HL-60 (cell line): ENCODE data around the gene RXRG.

Experiments used
- DNase-seq, 2 experiments: peaks; one replicate each; pipeline ENCODE4 v3.0.0-alpha.2; 2010 to 2020; ENCODE audit warnings: low read depth in 1 of 2, low spot score in 1 of 2
- H3K27ac ChIP-seq: fragments of 250-450 bp; sonication (Bioruptor Pico); replicated peaks from 2 replicates; pipeline ENCODE4 v1.5.1; 2020; ENCODE audit warnings: mild to moderate bottlenecking, moderate library complexity
- H3K27me3 ChIP-seq: fragments of 250-450 bp; sonication (Bioruptor Pico); 2 replicates; pipeline ENCODE4 v1.5.1; 2021; ENCODE audit warnings: mild to moderate bottlenecking, moderate library complexity; ENCODE audit not compliant: insufficient read depth, poor library complexity, severe bottlenecking
- H3K4me3 ChIP-seq: replicated peaks from 2 replicates; pipeline ENCODE4 v1.5.1; 2011; ENCODE audit warnings: mild to moderate bottlenecking, control low read depth, low read length; ENCODE audit not compliant: insufficient read depth
- GABPA ChIP-seq: IDR thresholded peaks from 2 replicates; pipeline ENCODE4 v1.6.1; 2012; ENCODE audit warnings: low read depth
- POLR2AphosphoS5 ChIP-seq: IDR thresholded peaks from 2 replicates; pipeline ENCODE4 v1.6.1; 2012; ENCODE audit warnings: low read depth
- REST ChIP-seq: IDR thresholded peaks from 2 replicates; pipeline ENCODE4 v1.6.1; 2012; ENCODE audit warnings: low read depth; ENCODE audit not compliant: insufficient replicate concordance
- SPI1 ChIP-seq: IDR thresholded peaks from 2 replicates; pipeline ENCODE4 v1.6.1; 2012; ENCODE audit warnings: low read depth, mild to moderate bottlenecking, borderline replicate concordance
- TF ChIP-seq, protein P1 (sequence below): IDR thresholded peaks from one replicate; pipeline ENCODE4 v1.5.1; 2011; ENCODE audit warnings: low read length, control low read depth, inconsistent platforms; ENCODE audit not compliant: insufficient read depth

RXRG gene

GRCh38 chr1:165403835-165404482, 41.0 kb downstream of the RXRG start:
- TF ChIP-seq GABPA (no peak), POLR2AphosphoS5 (no peak)
- TF ChIP-seq, protein P1, sequence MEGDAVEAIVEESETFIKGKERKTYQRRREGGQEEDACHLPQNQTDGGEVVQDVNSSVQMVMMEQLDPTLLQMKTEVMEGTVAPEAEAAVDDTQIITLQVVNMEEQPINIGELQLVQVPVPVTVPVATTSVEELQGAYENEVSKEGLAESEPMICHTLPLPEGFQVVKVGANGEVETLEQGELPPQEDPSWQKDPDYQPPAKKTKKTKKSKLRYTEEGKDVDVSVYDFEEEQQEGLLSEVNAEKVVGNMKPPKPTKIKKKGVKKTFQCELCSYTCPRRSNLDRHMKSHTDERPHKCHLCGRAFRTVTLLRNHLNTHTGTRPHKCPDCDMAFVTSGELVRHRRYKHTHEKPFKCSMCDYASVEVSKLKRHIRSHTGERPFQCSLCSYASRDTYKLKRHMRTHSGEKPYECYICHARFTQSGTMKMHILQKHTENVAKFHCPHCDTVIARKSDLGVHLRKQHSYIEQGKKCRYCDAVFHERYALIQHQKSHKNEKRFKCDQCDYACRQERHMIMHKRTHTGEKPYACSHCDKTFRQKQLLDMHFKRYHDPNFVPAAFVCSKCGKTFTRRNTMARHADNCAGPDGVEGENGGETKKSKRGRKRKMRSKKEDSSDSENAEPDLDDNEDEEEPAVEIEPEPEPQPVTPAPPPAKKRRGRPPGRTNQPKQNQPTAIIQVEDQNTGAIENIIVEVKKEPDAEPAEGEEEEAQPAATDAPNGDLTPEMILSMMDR = peak; percentile 68
- no peak overlapping the region for H3K27ac ChIP-seq
- peaks cover 24% of the 10 kb centered on the region for H3K27me3 ChIP-seq
- DNase-seq = peak; percentile 1 to 29
- no peak overlapping the region for H3K4me3 ChIP-seq

- no peak for DNase-seq
- H3K27ac ChIP-seq = no peak overlapping the region
- peaks cover 31% of the 10 kb centered on the region for H3K27me3 ChIP-seq
- no peak overlapping the region for H3K4me3 ChIP-seq
- TF ChIP-seq REST (no peak), SPI1 (no peak), GABPA (no peak), POLR2AphosphoS5 (no peak)
- TF ChIP-seq, protein P1 = no peak
Measured at GRCh38 chr1:165402517-165403111, 42.3 kb downstream of the RXRG start.

- TF ChIP-seq GABPA (no peak), SPI1 (no peak), REST (no peak), POLR2AphosphoS5 (no peak)
- TF ChIP-seq, protein P1 = no peak
- DNase-seq = no peak
Measured at GRCh38 chr1:165397944-165398343, 47.0 kb downstream of the RXRG start.

DNA sequence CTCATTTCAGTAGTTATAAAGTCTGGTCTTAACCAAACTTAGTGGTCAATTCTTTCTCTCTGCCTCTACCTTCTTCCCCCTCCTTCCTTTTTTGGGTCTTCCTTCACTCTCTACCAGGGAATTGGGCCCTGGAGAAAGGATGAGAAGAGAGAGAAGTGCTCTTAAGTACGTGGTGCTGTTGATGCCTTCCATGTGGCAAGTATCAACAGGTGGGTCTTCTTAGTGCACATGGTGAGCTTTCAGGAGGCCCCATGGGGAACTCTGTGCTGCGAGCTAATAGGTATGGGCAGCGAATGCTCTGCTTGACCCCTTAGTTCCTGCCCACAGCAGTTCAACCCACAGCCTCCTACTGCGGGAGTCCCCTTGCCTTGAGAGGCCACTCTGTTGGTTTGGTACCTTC, 49.0 kb downstream of the RXRG start:
- Histone ChIP-seq H3K27ac (no peak overlapping the region), H3K27me3 (peaks cover 49% of the 10 kb centered on the region), H3K4me3 (no peak overlapping the region)
- TF ChIP-seq, protein P1 = no peak
- TF ChIP-seq POLR2AphosphoS5 = no peak
- TF ChIP-seq SPI1 = no peak
- no peak for TF ChIP-seq GABPA
- TF ChIP-seq REST = no peak
- DNase-seq = no peak

More at GRCh38 chr1:165397944-165398343, 47.0 kb downstream of the RXRG start:
- Histone ChIP-seq H3K4me3 (no peak overlapping the region), H3K27me3 (peaks cover 39% of the 10 kb centered on the region), H3K27ac (no peak overlapping the region)
